Stimulated activated naive CD4-positive, alpha-beta T cell treated with Interleukin-2 at 50 U/mL for 16 hours (primary cell): ENCODE data around the gene NPAT.
"Not testable (repeated sequence)": the region's sequence is repeated elsewhere in the genome, so short reads cannot be mapped to it uniquely, and the experiment has no call there.

Experiments
- DNase-seq: peaks from one replicate; lab custom pipeline; 2025; lab: John Stamatoyannopoulos, UW

Gene NPAT

DNA sequence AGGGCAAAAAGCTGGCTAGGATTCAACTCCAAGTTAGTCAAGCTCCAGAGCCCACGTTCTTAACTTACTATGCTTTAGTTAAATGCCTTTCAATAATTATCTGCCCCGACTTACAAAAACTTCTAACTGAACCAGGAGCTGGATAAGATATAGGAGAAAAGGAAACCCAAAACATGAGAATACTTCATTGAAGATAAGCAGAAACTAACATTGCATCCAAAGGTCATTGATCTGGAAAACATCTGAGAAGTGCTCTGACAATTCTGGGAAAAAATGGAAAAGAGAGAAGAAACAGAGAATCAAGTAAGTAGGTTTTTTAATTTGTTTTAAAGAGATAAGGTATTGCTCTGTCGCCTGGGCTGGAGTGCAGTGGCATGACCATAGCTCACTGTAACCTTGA, 73.9 kb downstream of the NPAT start:
- DNase-seq: no peak

DNA sequence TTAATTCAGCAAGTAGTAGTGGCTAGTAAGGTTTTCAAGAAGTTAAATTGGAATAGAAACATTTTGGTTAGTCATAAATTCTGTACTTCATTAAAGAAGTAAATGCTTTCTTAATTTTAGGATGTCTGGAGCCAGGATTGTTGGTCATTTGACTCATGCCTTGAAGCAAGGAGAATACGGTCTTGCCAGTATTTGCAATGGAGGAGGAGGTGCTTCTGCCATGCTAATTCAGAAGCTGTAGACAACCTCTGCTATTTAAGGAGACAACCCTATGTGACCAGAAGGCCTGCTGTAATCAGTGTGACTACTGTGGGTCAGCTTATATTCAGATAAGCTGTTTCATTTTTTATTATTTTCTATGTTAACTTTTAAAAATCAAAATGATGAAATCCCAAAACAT, 75.3 kb downstream of the NPAT start:
- DNase-seq: no peak

DNA sequence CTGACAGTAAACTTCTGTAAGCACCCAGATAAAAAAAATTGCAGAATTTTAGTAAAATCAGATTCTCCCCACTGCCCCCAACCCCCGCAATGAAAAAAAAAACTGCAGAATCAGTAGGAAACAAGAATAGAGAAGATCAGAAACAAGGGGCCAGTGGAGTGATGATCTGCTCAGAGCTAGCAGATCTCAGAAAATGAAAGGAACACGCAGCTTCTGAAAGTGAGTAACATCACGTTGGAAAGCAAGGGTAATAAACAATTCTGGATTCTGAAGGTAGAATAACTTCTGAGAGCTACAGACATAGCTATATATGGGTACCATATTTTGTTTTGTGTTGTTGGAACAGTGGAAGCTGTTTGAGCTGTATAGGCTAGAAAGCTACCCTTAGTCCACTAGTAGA, 77.8 kb downstream of the NPAT start:
- DNase-seq: no peak

DNA sequence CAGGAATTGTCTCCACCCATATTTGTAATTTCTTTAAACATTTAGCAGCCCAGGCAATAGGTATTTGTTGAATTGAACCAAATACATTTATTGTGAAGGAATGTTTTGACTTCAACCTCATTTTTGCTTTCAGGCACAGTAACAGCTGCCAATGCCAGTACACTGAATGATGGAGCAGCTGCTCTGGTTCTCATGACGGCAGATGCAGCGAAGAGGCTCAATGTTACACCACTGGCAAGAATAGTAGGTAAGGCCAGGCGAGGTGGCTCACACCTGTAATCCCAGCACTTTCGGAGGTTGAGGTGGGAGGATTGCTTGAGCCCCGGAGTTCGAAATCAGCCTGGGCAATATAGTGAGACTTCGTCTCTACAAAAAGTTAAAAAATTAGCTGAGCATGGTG, 80.1 kb downstream of the NPAT start:
- no peak for DNase-seq

DNA sequence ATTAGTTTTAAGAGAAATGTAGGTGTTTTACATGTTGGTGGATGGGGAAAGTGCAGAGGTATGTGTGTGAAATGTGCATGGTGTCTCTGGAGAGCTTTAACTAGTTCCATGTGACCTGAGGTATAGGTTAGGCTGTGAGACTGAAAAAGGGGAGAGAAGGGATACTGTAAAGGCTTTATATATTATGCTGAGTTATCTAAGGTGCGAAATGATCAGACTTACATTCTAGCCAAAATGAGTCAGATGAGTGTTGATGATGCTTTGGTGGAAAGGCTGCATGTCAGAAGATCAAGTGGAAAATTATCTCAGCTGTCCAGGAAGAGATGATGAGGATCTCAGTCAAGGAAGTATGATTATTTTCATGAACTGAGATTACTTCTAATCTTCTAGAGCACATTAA, 85.2 kb downstream of the NPAT start:
- no peak for DNase-seq

DNA sequence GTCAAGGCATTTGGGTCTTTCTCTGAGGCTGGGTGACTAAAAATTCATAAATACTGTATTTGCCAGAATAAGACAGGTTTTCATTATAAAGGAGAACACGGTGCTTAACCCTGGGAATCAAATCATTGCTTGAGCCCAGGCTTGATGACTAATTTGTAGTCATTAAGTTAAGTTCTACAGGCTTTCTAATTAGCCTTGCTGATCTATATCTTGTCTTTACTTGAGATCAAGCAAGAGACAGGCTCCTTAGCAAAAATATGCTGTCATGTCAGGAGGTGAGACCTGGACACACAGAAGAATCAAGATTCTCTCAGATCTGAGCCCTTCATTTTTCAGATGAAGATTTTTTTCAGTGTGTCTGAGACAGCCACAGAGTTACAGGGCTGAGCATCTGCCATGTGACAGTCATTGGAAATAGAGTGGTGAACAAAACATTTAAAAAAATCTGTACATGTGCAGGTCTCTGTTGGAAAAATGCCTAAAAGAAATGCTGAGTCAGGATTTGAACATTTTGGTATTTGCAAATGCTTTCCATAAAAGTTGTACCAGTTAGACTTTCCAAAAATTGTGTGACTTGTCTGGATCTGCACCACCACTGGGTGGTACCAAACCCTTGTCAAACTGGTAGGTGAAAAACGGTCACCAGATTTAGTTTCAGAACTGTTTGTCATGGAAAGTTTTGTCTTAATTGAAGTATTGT, 86.4 kb downstream of the NPAT start:
- no peak for DNase-seq

DNA sequence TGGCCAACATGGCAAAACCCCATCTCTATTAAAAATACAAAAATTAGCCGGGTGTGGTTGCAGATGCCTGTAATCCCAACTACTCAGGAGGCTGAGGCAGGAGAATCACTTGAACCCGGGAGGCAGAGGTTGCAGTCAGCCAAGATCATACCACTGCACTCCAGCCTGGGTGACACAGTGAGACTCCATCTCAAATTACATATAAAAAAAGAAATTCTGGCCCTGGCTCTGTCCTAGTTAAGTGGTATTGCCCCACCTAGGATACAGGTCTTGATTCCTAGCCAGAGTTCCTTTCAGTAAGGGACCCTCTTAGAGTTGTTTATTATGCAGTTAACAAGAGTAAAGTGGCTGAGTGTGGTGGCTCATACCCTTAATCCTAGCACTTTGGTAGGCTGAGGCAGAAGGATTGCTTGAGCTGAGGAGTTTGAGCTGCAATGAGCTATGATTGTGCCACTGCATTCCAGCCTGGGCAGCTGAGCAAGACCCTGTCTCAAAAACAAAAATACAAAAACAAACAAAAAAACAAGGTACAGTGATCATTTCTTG, 89.4 kb downstream of the NPAT start:
- DNase-seq: not testable (repeated sequence)

DNA sequence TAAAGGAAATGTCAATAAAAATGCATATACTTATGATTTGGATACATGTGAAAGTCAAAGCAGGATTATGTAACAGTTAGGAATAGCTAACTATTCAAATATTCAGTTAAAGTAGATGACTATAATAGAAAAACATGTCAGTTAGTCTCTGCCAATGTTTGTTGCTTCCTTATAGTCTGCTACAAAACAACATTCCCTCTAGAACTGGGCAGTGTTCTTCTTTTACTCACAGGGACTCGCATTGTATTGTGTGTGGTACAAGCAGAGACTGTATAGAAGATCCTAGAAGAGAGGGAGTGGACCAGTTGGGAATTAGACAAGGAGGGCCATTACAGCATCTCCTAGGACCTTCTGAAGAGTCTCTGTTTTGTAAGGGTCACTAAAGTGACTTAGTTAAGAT, 90.4 kb downstream of the NPAT start:
- no peak for DNase-seq

DNA sequence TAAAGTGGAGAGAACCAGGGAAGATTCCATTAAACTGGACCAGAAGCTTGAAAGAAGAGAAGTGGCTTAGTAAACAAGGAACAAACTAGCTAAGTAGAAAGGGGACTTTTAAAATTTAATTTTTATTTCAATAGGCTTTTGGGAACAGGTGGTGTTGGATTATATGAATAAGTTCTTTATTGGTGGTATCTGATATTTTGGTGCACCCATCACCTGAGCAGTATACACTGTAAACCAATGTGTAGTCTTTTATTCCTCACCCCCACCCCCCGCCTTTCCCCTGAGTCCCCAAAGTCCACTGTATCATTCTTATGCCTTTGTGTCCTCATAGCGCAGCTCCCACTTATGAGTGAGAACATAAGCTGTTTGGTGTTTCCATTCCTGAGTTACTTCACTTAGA, 93.7 kb downstream of the NPAT start:
- DNase-seq: no peak

DNA sequence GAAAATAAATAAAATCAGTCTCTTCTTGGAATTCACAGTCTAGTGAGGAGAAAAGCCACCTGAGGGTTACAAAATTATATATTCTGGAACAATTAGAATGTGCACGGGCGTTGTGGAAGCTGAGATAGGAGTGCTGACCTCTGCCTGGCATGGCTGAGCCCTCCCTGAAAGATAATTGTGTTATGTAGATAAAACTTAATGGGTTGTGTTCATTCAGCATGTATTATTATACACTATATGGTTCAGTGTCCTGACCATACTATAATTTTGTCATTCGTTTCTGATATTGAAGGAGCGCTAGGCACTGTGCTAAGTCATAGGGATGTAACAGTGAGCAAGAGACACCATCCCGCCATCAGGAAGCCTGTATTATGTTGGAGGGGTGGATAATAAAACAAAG, 97.3 kb downstream of the NPAT start:
- DNase-seq: no peak

DNA sequence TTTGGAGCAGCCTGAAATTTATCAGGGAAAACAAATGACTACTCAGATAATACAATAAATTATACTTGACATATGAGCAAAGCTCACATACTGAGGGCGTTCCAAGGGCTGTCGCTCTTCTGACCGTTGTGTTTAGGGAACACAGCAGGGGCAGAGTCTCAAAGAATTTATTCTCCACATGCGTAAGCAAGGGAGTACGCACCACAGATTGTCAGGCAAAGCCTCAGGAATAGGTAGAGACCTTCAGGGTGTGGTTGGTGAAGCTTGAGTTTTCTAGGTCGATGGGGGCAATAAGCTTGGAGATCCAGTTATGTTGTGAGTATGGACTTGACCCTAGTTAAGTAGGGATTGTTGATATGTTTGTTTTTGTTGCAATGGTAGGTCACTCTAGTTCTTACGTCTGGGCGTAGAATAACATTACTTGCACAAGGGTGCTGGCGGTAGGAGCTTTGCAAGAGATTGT, 100.2 kb downstream of the NPAT start:
- DNase-seq: no peak

DNA sequence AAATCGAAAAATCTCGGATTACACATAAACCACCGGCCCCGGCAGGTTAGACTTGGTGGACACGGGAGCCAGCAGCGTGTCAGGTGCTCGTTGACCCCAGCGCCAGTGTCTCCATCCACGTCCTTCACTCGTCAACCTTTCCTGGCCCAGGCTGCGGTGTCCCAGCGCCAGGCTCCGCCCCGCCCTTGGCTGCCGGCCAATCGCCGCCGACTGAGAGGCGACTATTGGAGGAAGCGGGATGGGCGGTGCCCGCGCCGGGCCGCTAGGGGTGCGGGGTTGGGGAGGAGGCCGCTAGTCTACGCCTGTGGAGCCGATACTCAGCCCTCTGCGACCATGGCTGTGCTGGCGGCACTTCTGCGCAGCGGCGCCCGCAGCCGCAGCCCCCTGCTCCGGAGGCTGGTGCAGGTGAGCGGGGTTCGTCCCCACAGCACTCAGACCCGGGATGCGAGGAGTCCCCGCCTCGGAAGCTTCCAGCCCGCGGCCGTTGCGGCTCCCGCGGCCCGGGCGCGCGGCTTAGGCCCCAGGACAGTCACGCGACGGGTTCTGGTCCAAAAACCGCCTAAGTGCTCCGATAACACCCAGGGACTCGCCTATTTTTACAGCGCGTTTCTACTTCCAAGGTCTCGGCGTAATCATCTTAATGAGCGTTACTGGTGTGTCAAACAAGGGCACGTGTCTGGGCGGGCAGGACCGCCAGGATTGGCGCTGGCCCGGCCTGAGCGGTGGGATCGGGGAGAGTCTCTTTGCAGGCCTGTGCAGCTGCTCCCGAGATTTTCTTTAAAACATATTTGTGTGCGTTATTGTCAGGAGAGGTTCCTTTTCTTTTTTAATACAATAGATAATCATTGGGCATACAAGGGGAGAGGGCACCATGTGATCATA, 100.9 kb downstream of the NPAT start, which contains the start of gene ACAT1:
Gene ACAT1, plus strand, starts transcription at position 294 of the 882 bp plus-strand sequence. Its CDS starts 40 bp downstream, at position 334.
- peak; percentile 93 for DNase-seq

DNA sequence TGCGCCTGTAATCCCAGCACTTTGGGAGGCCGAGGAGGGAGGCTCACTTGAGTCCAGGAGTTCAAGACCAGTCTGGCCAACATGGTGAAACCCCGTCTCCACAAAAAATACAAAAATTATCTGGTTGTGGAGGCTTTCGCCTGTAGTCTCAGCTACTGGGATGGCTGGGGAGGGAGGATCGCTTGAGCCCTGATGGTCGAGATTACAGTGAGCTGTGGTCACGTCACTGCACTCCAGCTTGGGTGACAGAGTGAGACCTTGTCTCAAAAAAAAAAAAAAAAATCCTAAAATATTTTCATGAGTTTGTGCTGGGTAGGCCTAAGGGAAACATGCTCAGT, 101.5 kb downstream of the NPAT start:
- not testable (repeated sequence) for DNase-seq

DNA sequence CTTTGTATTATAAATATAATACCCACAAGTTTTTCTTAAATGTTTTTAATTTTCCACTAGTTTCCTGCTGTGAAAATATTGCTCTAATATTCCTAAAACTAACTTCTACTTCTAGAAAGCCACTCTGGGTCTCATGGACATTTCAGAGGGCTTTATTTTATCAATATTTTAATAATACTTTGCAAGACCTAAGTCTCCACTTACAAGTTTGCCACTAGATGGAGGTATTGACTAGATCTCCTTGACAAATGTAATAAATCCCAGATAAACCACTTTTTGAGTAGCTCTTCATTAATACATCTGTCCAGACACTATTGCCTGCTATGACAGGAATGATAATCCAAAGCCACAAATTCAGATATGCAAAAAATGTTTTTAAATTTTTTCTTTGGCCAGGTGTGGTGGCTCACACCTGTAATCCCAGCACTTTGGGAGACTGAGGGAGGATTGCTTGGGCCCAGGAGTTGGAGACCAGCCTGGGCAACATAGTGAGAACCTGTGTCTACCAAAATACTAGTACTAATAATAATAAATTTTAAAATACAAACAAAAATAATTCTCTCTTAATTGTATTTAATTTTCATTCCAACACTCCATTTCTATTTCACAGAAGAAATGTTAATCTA, 104.6 kb downstream of the NPAT start:
- DNase-seq: no peak

DNA sequence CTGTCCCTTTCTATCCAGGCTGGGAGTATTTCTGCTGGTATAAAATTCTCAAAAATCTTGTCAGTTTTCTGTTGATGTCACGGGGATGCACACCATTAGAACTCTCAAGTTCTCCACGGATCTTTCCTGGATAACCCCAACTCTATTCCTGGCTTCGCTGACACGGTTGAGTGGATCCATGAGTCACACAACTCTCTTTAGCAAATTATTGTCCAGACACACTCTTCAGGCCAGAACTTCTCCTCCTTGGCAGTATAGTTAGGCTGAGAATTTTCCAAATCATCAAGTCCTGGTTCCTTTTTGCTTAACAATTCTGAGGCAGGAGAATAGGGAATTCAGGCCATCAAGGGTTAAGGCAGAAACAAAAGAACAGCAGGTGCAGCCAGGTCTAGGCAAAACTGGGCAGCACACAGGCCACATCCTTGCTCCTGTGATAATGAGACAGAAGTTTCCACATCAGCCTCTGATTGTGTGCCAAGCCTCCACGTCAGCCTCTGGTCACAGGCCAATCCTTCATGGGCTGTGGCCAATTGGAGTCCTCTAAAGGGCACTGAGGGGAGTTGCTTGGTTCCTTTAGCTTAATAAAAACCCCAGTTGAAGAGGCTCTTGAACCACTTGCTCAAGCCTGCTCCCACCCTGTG, 106.8 kb downstream of the NPAT start:
- DNase-seq: no peak

DNA sequence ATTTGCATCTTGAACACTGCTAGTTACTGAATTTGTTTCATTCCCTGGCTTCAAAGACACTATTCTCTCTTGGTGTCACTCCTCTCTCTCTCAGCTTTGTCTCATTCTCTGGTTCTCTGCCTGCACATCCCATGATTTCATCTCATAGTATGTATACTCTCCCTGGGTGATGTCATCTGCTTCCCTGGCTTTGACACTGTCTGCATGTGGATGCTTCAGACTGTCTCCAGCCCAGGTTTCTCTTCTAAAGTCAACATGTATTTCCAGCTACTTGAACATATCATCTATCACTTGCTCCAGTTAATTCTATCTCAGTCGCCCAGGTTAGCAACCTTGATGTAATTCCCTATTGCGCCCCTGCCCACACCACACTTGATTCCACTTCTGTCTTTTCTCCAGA, 110.4 kb downstream of the NPAT start:
- no peak for DNase-seq

DNA sequence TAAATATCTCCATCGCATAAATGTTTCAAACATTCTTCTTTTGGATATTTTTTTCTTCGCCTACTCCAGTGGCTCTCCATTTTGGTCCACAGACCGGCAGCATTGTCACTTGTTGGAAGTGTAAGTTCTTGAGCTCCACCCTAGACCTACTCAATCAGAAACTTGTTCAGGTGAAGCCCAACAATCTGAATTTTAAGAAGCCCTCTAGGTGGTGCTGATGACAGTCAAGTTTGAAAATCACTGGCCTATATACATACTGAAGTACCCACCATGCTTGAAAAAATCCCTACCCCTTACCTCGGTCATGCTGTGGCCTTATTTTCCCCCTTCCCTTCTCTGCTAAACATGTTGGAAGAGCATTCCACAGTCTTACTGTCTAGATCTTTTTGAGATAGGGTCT, 111.3 kb downstream of the NPAT start:
- DNase-seq: no peak
